GM23248 (cell line): ENCODE data around the gene GNB5. TPM values are rescaled to one million over a fixed set of nuclear protein-coding genes. Genes with fewer than 3 reads are reported as not detected.

ENCODE experiments used
- DNase-seq: peaks from one replicate; pipeline ENCODE4 v3.0.0-alpha.2; 2015
- H2AFZ ChIP-seq: fragments of 200-600 bp; sonication (generic); 2 replicates; pipeline ENCODE4 v1.6.1; 2016; ENCODE audit warnings: antibody characterized with exemption
- H3F3A ChIP-seq: fragments of 200-600 bp; sonication (generic); 2 replicates; pipeline ENCODE4 v1.6.1; 2016; ENCODE audit warnings: mild to moderate bottlenecking, antibody characterized with exemption, mixed run types; ENCODE audit not compliant: insufficient read depth
- H3K27ac ChIP-seq: fragments of 200-600 bp; sonication (generic); 2 replicates; pipeline ENCODE4 v1.5.1; 2016; ENCODE audit warnings: mild to moderate bottlenecking
- H3K27me3 ChIP-seq: fragments of 200-600 bp; sonication (generic); replicated peaks from 2 replicates; pipeline ENCODE4 v1.6.1; 2016; ENCODE audit warnings: mild to moderate bottlenecking; ENCODE audit not compliant: insufficient read depth
- H3K36me3 ChIP-seq: fragments of 200-600 bp; sonication (generic); 2 replicates; pipeline ENCODE4 v1.6.1; 2016; ENCODE audit warnings: low read depth, mild to moderate bottlenecking
- H3K4me1 ChIP-seq: fragments of 200-600 bp; sonication (generic); 2 replicates; pipeline ENCODE4 v1.6.1; 2016; ENCODE audit warnings: mild to moderate bottlenecking; ENCODE audit not compliant: insufficient read depth
- H3K4me2 ChIP-seq: fragments of 200-600 bp; sonication (generic); one replicate; pipeline ENCODE4 v1.6.1; 2016; ENCODE audit warnings: mild to moderate bottlenecking; ENCODE audit not compliant: unreplicated experiment
- H3K4me3 ChIP-seq: fragments of 200-600 bp; sonication (generic); 2 replicates; pipeline ENCODE4 v1.5.1; 2016; ENCODE audit warnings: mild to moderate bottlenecking
- H3K79me2 ChIP-seq: fragments of 200-600 bp; sonication (generic); 2 replicates; pipeline ENCODE4 v1.6.1; 2016; ENCODE audit warnings: mild to moderate bottlenecking; ENCODE audit not compliant: insufficient read depth
- H3K9ac ChIP-seq: fragments of 200-600 bp; sonication (generic); 2 replicates; pipeline ENCODE4 v1.6.1; 2016; ENCODE audit warnings: mild to moderate bottlenecking
- H3K9me2 ChIP-seq: fragments of 200-600 bp; sonication (generic); 2 replicates; pipeline ENCODE4 v1.6.1; 2016; ENCODE audit warnings: mixed run types, mild to moderate bottlenecking, moderate library complexity; ENCODE audit not compliant: insufficient read depth
- H3K9me3 ChIP-seq: fragments of 200-600 bp; sonication (generic); one replicate; pipeline ENCODE4 v1.6.1; 2017; ENCODE audit warnings: low read depth
- H4K20me1 ChIP-seq: fragments of 200-600 bp; sonication (generic); 2 replicates; pipeline ENCODE4 v1.6.0; 2016; ENCODE audit not compliant: insufficient read depth
- EZH2 ChIP-seq: fragments of 200-600 bp; sonication (generic); IDR thresholded peaks from 2 replicates; pipeline ENCODE4 v1.6.1; 2018; ENCODE audit warnings: antibody characterized with exemption, mild to moderate bottlenecking; ENCODE audit not compliant: insufficient read depth, poor library complexity, severe bottlenecking
- EZH2phosphoT487 ChIP-seq: fragments of 200-600 bp; sonication (generic); IDR thresholded peaks from 2 replicates; pipeline ENCODE4 v1.6.1; 2018; ENCODE audit warnings: antibody characterized with exemption, moderate library complexity, mild to moderate bottlenecking, low read depth; ENCODE audit not compliant: insufficient read depth
- WGBS, 2 experiments: methylation state at CpG; one replicate each; pipeline ENCODE4 v1.1.6; 2015 to 2017; ENCODE audit warnings: low lambda C conversion rate in 2 of 2, low coverage in 1 of 2; ENCODE audit errors: missing lambda C conversion rate in 2 of 2; 5-methylcytosine and 5-hydroxymethylcytosine counted together
- in situ Hi-C: fragments of 300-500 bp; cut with MboI; formaldehyde crosslinking; loops from 2 replicates; pipeline ENCODE4 v1.15.0; 2020
- polyA plus RNA-seq: library from polyadenylated mRNA; unstranded; fragments of >200 nt; fragmentation: Nextera tagmentation; extraction: Ambion mirVana; gene quantifications from 2 replicates; pipeline ENCODE4 v1.2.1, GENCODE V29; 2016
- total RNA-seq: library from RNA; depleted of rRNA; stranded (reverse); fragments of >200 nt; shearing (Covaris generic); gene quantifications from 2 replicates; pipeline ENCODE4 v1.2.3, GENCODE V29; 2014

Gene GNB5
- total and polyA plus RNA-seq, 2 experiments from 2014 or later: 39.9 to 42.8 TPM

DNA sequence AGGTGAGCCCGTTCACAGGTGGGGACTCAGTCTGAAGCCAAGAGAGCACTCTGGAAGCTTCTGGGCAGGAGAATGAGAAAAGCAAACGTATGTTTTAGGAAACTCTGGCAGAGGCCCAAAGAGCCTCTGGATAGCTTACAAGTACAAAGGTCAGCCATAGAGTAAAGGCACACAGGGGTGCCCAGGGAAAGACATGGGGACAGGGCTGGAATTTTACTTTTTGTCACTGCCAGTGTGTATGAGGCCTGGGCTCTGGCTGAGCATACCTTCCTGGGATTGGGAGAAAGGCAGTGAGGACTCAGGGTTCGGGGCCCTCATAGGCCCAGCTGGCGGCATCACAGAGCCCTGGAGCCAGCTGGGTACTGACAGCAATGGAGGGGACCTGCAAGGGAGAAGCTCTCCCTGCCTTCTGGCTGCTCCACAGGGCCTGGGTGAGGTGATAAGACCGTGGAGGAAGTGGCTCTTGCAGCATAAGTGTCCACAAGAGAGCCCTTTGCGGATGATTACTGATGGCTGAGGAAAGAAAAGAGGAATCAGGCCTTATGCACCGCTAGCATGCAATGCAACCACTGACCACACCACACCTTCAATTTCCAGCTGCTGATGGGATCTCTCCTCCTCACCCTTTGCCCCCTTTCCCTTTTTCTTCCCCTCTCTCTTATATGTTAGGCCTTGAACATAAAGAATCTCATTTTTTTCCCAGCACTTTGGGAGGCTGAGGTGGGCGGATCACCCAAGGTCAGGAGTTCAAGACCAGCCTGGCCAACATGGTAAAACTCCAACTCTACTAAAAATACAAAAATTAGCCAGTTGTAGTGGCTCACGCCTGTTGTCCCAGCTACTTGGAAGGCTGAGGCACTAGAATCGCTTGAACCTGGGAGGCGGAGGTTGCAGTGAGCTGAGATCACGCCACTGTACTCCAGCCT, 53.5 kb downstream of the GNB5 start:
- H3K27ac ChIP-seq: no peak overlapping the region
- TF ChIP-seq EZH2phosphoT487 (no peak), EZH2 (no peak)
- no peaks in the 10 kb centered on the region for H3K9me2 ChIP-seq
- no peak for DNase-seq
- 93 to 94% methylated on average over 12 of the region's 12 CpGs for WGBS, 2 experiments
- H2AFZ ChIP-seq: no peak overlapping the region
- H3K4me3 ChIP-seq: no peak overlapping the region
- no peaks in the 10 kb centered on the region for H3F3A ChIP-seq
- H3K9me3 ChIP-seq: no peaks in the 10 kb centered on the region
- no peaks in the 10 kb centered on the region for H3K27me3 ChIP-seq
- H3K4me1 ChIP-seq: 0 out of 2 replicates have a peak, but pooled peaks cover 6% of the 10 kb centered on the region
- H3K9ac ChIP-seq: no peak overlapping the region
- no peaks in the 10 kb centered on the region for H3K79me2 ChIP-seq
- no peak overlapping the region for H3K4me2 ChIP-seq
- H4K20me1 ChIP-seq: no peaks in the 10 kb centered on the region
- in situ Hi-C loops: loop anchor here (10.0 kb wide), 1 partner anchor 57 kb away; the partner anchor contains the start of gene GNB5
- no peaks in the 10 kb centered on the region; the same call in 1 of the 2 replicates for H3K36me3 ChIP-seq

DNA sequence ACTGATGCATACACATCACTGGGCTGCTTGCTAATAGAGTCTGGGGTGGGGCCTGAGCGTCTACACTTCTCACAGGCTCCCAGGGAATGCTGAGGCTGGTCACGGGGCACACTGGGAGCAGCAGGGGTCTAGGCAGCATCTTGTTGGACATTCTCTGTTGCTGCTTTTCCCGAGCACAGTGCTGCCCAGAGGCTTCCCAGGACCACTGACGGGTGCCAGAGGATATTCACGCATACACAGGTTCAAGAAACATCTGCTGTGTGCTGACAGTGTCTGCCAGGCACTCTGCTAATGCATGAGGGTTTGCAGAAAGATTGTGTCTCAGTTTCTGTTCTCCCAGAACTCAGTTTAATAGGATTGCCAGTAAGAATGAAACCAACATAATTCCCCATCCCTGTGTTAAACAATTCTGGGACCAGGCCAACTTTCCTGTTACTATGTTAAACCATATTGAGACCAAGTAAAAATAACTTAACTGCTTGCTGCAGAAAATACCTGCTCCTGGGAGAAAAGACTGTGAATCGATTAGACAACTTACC, 54.7 kb downstream of the GNB5 start:
- H3K9ac ChIP-seq: no peak overlapping the region
- no peaks in the 10 kb centered on the region for H3F3A ChIP-seq
- H2AFZ ChIP-seq: no peak overlapping the region
- TF ChIP-seq EZH2 (no peak), EZH2phosphoT487 (no peak)
- H3K4me1 ChIP-seq: 0 out of 2 replicates have a peak, but pooled peaks cover 6% of the 10 kb centered on the region
- H3K36me3 ChIP-seq: no peaks in the 10 kb centered on the region; the same call in 1 of the 2 replicates
- H3K79me2 ChIP-seq: no peaks in the 10 kb centered on the region
- H3K9me3 ChIP-seq: no peaks in the 10 kb centered on the region
- H3K27me3 ChIP-seq: no peaks in the 10 kb centered on the region
- in situ Hi-C loops: loop anchor here (10.0 kb wide), 1 partner anchor 58 kb away; the partner anchor contains the start of gene GNB5
- no peak for DNase-seq
- H4K20me1 ChIP-seq: no peaks in the 10 kb centered on the region
- 65 to 74% methylated on average over 6 of the region's 6 CpGs for WGBS, 2 experiments
- H3K27ac ChIP-seq: no peak overlapping the region
- no peak overlapping the region for H3K4me3 ChIP-seq
- no peak overlapping the region for H3K4me2 ChIP-seq
- no peaks in the 10 kb centered on the region for H3K9me2 ChIP-seq

DNA sequence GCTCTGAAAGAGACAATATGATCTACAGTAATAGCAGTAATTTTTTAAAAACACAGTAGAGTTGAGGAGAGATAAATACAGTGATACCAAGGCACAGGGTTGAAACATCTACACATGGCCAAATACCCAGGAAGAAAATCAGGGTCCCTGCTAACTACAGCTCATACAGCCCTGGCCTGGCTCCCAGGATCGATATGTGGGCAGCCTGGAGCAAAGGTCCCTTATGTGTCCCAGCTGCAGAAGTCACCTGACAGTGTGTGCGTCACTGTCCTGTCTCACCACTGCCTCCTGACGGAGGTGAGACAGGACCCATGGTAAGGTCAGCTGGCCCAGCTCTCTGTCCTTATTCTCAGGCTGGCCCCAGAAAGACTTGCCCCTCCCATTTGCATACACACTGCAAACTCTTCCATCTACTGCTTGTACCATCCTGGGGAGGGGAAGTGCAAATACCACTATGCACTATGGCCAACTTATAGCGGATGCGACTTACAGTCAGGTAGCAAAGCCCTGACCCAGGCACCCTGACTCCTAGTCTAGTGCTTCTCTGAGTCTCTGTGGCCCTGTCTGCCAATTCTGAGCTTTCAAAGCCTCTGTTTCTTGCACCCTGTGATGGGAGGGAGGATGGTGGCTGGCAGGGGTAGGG, 56.6 kb downstream of the GNB5 start:
- Histone ChIP-seq H3K4me3 (no peak overlapping the region), H3K27ac (no peak overlapping the region), H3K4me1 (0 out of 2 replicates have a peak, but pooled peaks cover 6% of the 10 kb centered on the region), H4K20me1 (no peaks in the 10 kb centered on the region), H3K79me2 (no peaks in the 10 kb centered on the region), H3K9ac (no peak overlapping the region), H3K9me2 (no peaks in the 10 kb centered on the region), H2AFZ (no peak overlapping the region), H3K4me2 (no peak overlapping the region), H3K36me3 (no peaks in the 10 kb centered on the region; the same call in 1 of the 2 replicates), H3K27me3 (no peaks in the 10 kb centered on the region), H3F3A (no peaks in the 10 kb centered on the region), H3K9me3 (no peaks in the 10 kb centered on the region)
- TF ChIP-seq EZH2: no peak
- TF ChIP-seq EZH2phosphoT487: no peak
- 96% methylated on average over 5 of the region's 5 CpGs for WGBS, 2 experiments
- in situ Hi-C loops: loop anchor here (10.0 kb wide), 1 partner anchor 60 kb away; the partner anchor contains the start of gene GNB5
- no peak for DNase-seq
